IPS-18c (cell line): ENCODE results near the gene DMRTB1.

Experiments
- H3K4me3 ChIP-seq: 2 replicates; pipeline ENCODE4 v1.7.0; 2013; ENCODE audit warnings: low read depth, mild to moderate bottlenecking, low read length, moderate library complexity; ENCODE audit not compliant: insufficient read depth
- H3K9me3 ChIP-seq: one replicate; pipeline ENCODE4 v1.6.1; 2013; ENCODE audit warnings: mild to moderate bottlenecking, low read length, moderate library complexity; ENCODE audit not compliant: control insufficient read depth, insufficient read depth

The DMRTB1 gene

GRCh38 chr1:53499257-53500203 lies 40.3 kb downstream of the DMRTB1 start:
- Histone ChIP-seq H3K4me3 (no peak overlapping the region), H3K9me3 (peaks cover 2% of the 10 kb centered on the region)

- Histone ChIP-seq H3K9me3 (peaks cover 2% of the 10 kb centered on the region), H3K4me3 (no peak overlapping the region)
Measured at GRCh38 chr1:53500204-53501064, 41.2 kb downstream of the DMRTB1 start.

GRCh38 chr1:53501065-53502005 lies 42.1 kb downstream of the DMRTB1 start:
- Histone ChIP-seq H3K9me3 (peaks cover 2% of the 10 kb centered on the region), H3K4me3 (no peak overlapping the region)

- H3K9me3 ChIP-seq = peaks cover 2% of the 10 kb centered on the region
Measured at GRCh38 chr1:53502641-53503432, 43.6 kb downstream of the DMRTB1 start.

GRCh38 chr1:53503433-53504217 lies 44.4 kb downstream of the DMRTB1 start:
- no peak overlapping the region for H3K4me3 ChIP-seq
- peaks cover 1% of the 10 kb centered on the region for H3K9me3 ChIP-seq

More at GRCh38 chr1:53502641-53503432, 43.6 kb downstream of the DMRTB1 start:
- no peak overlapping the region for H3K4me3 ChIP-seq

GRCh38 chr1:53504901-53505300 lies 45.7 kb downstream of the DMRTB1 start:
- H3K9me3 ChIP-seq = no peaks in the 10 kb centered on the region

GRCh38 chr1:53505401-53505800 lies 46.2 kb downstream of the DMRTB1 start:
- H3K4me3 ChIP-seq = no peak overlapping the region
- H3K9me3 ChIP-seq = no peaks in the 10 kb centered on the region

More at GRCh38 chr1:53504901-53505300, 45.7 kb downstream of the DMRTB1 start:
- no peak overlapping the region for H3K4me3 ChIP-seq

- Histone ChIP-seq H3K4me3 (no peak overlapping the region), H3K9me3 (no peaks in the 10 kb centered on the region)
Measured at GRCh38 chr1:53505891-53506290, 46.7 kb downstream of the DMRTB1 start.

GRCh38 chr1:53506355-53507050 lies 47.3 kb downstream of the DMRTB1 start:
- Histone ChIP-seq H3K9me3 (no peaks in the 10 kb centered on the region), H3K4me3 (no peak overlapping the region)

- no peaks in the 10 kb centered on the region for H3K9me3 ChIP-seq
- H3K4me3 ChIP-seq = no peak overlapping the region
Measured at GRCh38 chr1:53507116-53507820, 48.1 kb downstream of the DMRTB1 start.

GRCh38 chr1:53508056-53508990 lies 49.1 kb downstream of the DMRTB1 start:
- Histone ChIP-seq H3K9me3 (no peaks in the 10 kb centered on the region), H3K4me3 (no peak overlapping the region)

GRCh38 chr1:53508991-53509666 lies 49.9 kb downstream of the DMRTB1 start:
- H3K4me3 ChIP-seq = no peak overlapping the region
- H3K9me3 ChIP-seq = no peaks in the 10 kb centered on the region

GRCh38 chr1:53509775-53510174 lies 50.6 kb downstream of the DMRTB1 start:
- no peak overlapping the region for H3K4me3 ChIP-seq
- no peaks in the 10 kb centered on the region for H3K9me3 ChIP-seq
